HL-60/S4 treated with phorbol 12-myristate 13-acetate at 8.2 ng/mL for 4 days and 3 days (cell line): Measurements from ENCODE around the gene KRT23.

Experiments used
- in situ Hi-C: fragments of 300-500 bp; cut with MboI; formaldehyde crosslinking; loops from 2 replicates; pipeline ENCODE4 v1.15.0; 2022; ENCODE audit warnings: low sequenced_read_pairs

The KRT23 gene

GRCh38 chr17:40951011-40951622, 13.7 kb upstream of the KRT23 start:
- in situ Hi-C loops, result no loop called here

- in situ Hi-C loops, result no loop called here
Observed at GRCh38 chr17:40950176-40950575, 12.7 kb upstream of the KRT23 start.

- in situ Hi-C loops, result no loop called here
Observed at GRCh38 chr17:40949418-40949817, 12.0 kb upstream of the KRT23 start.

GRCh38 chr17:40947929-40948328, 10.5 kb upstream of the KRT23 start:
- in situ Hi-C loops, result no loop called here

- in situ Hi-C loops, result no loop called here
Observed at GRCh38 chr17:40945414-40945813, 8.0 kb upstream of the KRT23 start.

- in situ Hi-C loops, result no loop called here
Observed at GRCh38 chr17:40944531-40944930, 7.1 kb upstream of the KRT23 start.

GRCh38 chr17:40942553-40942952, 5.1 kb upstream of the KRT23 start:
- in situ Hi-C loops, result no loop called here

- in situ Hi-C loops, result no loop called here
Observed at GRCh38 chr17:40940266-40940665, 2.8 kb upstream of the KRT23 start.

- in situ Hi-C loops, result no loop called here
Observed at GRCh38 chr17:40938981-40939380, 1.5 kb upstream of the KRT23 start.

- in situ Hi-C loops, result no loop called here
Observed at GRCh38 chr17:40936976-40937375, 470 bp downstream of the KRT23 start.

- in situ Hi-C loops, result no loop called here
Observed at GRCh38 chr17:40936437-40936971, 942 bp downstream of the KRT23 start.

GRCh38 chr17:40935624-40936023, 1.8 kb downstream of the KRT23 start:
- in situ Hi-C loops, result no loop called here

- in situ Hi-C loops, result no loop called here
Observed at GRCh38 chr17:40932608-40933007, 4.8 kb downstream of the KRT23 start.

GRCh38 chr17:40931311-40931710, 6.1 kb downstream of the KRT23 start:
- in situ Hi-C loops, result no loop called here

GRCh38 chr17:40926341-40926740, 11.1 kb downstream of the KRT23 start:
- in situ Hi-C loops, result no loop called here

GRCh38 chr17:40922239-40922638, 15.2 kb downstream of the KRT23 start:
- in situ Hi-C loops, result loop anchor here (25.0 kb wide), 1 partner anchor 740 kb away; no protein-coding TSS in a partner anchor

GRCh38 chr17:40921026-40921425, 16.4 kb downstream of the KRT23 start:
- in situ Hi-C loops, result loop anchor here (25.0 kb wide), 1 partner anchor 741 kb away; no protein-coding TSS in a partner anchor

- in situ Hi-C loops, result loop anchor here (25.0 kb wide), 1 partner anchor 745 kb away; no protein-coding TSS in a partner anchor
Observed at GRCh38 chr17:40917116-40917515, 20.3 kb downstream of the KRT23 start.

- in situ Hi-C loops, result loop anchor here (25.0 kb wide), 1 partner anchor 746 kb away; no protein-coding TSS in a partner anchor
Observed at GRCh38 chr17:40916366-40916765, 21.1 kb downstream of the KRT23 start.

GRCh38 chr17:40915721-40916256, 21.7 kb downstream of the KRT23 start:
- in situ Hi-C loops, result loop anchor here (25.0 kb wide), 1 partner anchor 747 kb away; no protein-coding TSS in a partner anchor

GRCh38 chr17:40915199-40915661, 22.2 kb downstream of the KRT23 start:
- in situ Hi-C loops, result loop anchor here (25.0 kb wide), 1 partner anchor 747 kb away; no protein-coding TSS in a partner anchor
